IMR-90 (cell line): ENCODE results near the gene RAB38. TPM values are rescaled to one million over a fixed set of nuclear protein-coding genes. Genes with fewer than 3 reads are reported as not detected.

Experiments used
- ATAC-seq: fragments of 200-7000 bp; cut with Tn5 transposase; 2 replicates; pipeline ENCODE4 v1.9.1; 2020; ENCODE audit warnings: low read depth, mild to moderate bottlenecking, moderate library complexity
- BruUV-seq: library from RNA; stranded (reverse); fragments of 400-500 nt; replicated peaks from 2 replicates; lab custom pipeline; 2021; lab: Mats Ljungman, UMichigan
- CTCF ChIA-PET: fragments of 300-600 bp; formaldehyde crosslinking; extraction: SDS; loops from one replicate; lab custom pipeline; 2021; ENCODE audit warnings: antibody characterized with exemption; lab: Yijun Ruan, JAX
- POLR2A ChIA-PET: fragments of 300-600 bp; sonication (Branson Sonifier 250); formaldehyde crosslinking; loops from one replicate; lab custom pipeline; 2022; ENCODE audit warnings: antibody characterized with exemption; ENCODE audit not compliant: unreplicated experiment; lab: Charles Lee
- DNase-seq: peaks from one replicate; pipeline ENCODE4 v3.0.0; 2013
- H2AFZ ChIP-seq: replicated peaks from 2 replicates; pipeline ENCODE3; 2013; ENCODE audit warnings: low read length, mild to moderate bottlenecking; ENCODE audit not compliant: poor library complexity
- H2AK5ac ChIP-seq: 2 replicates; pipeline ENCODE4 v1.6.1; 2013; ENCODE audit warnings: low read depth, low read length, inconsistent platforms
- H2AK9ac ChIP-seq: replicated peaks from 2 replicates; pipeline ENCODE3; 2013; ENCODE audit warnings: mild to moderate bottlenecking, low read depth, low read length, moderate library complexity; ENCODE audit not compliant: poor library complexity
- H2BK120ac ChIP-seq: 2 replicates; pipeline ENCODE4 v1.6.1; 2013; ENCODE audit warnings: low read depth, low read length, inconsistent platforms
- H2BK15ac ChIP-seq: 3 replicates; pipeline ENCODE4 v1.6.1; 2013; ENCODE audit warnings: low read depth, low read length, inconsistent platforms
- H2BK20ac ChIP-seq: 2 replicates; pipeline ENCODE4 v1.6.1; 2013; ENCODE audit warnings: low read depth, mild to moderate bottlenecking, inconsistent platforms, low read length, moderate library complexity
- H2BK5ac ChIP-seq: 2 replicates; pipeline ENCODE4 v1.6.1; 2013; ENCODE audit warnings: mild to moderate bottlenecking, low read depth, low read length, inconsistent platforms; ENCODE audit not compliant: poor library complexity, severe bottlenecking
- H3K14ac ChIP-seq: replicated peaks from 2 replicates; pipeline ENCODE4 v1.6.1; 2013; ENCODE audit warnings: low read depth, low read length, inconsistent platforms
- H3K18ac ChIP-seq: 2 replicates; pipeline ENCODE4 v1.6.1; 2013; ENCODE audit warnings: low read depth, low read length, control low read depth
- H3K23ac ChIP-seq: 2 replicates; pipeline ENCODE4 v1.6.1; 2013; ENCODE audit warnings: low read depth, low read length, inconsistent platforms
- H3K27ac ChIP-seq: 2 replicates; pipeline ENCODE4 v1.5.1; 2013; ENCODE audit warnings: mild to moderate bottlenecking, control low read depth, low read length; ENCODE audit not compliant: insufficient read depth
- H3K27me3 ChIP-seq: 2 replicates; pipeline ENCODE4 v1.6.1; 2013; ENCODE audit warnings: low read length; ENCODE audit not compliant: control insufficient read depth, insufficient read depth
- H3K36me3 ChIP-seq: 2 replicates; pipeline ENCODE4 v1.6.1; 2013; ENCODE audit warnings: low read length, mixed read lengths; ENCODE audit not compliant: control insufficient read depth, insufficient read depth
- H3K4ac ChIP-seq: 2 replicates; pipeline ENCODE4 v1.6.1; 2013; ENCODE audit warnings: low read depth, low read length, inconsistent platforms
- H3K4me1 ChIP-seq: 2 replicates; pipeline ENCODE4 v1.6.1; 2013; ENCODE audit warnings: low read length, mixed read lengths; ENCODE audit not compliant: control insufficient read depth, insufficient read depth
- H3K4me2 ChIP-seq: 2 replicates; pipeline ENCODE4 v1.6.1; 2013; ENCODE audit warnings: low read depth, mild to moderate bottlenecking, control low read depth, low read length, moderate library complexity
- H3K4me3 ChIP-seq: 2 replicates; pipeline ENCODE4 v1.5.1; 2013; ENCODE audit warnings: low read depth, mild to moderate bottlenecking, control low read depth, low read length, moderate library complexity; ENCODE audit not compliant: insufficient read depth
- H3K56ac ChIP-seq: 2 replicates; pipeline ENCODE4 v1.6.1; 2013; ENCODE audit warnings: low read length, inconsistent platforms; ENCODE audit not compliant: insufficient read depth; ENCODE audit errors: extremely low read depth
- H3K79me1 ChIP-seq, 2 experiments: 2 replicates each; pipeline ENCODE4 v1.6.1; 2013; ENCODE audit warnings: low read length in 2 of 2, inconsistent platforms in 1 of 2, low read depth in 1 of 2
- H3K9ac ChIP-seq: 2 replicates; pipeline ENCODE4 v1.6.1; 2013; ENCODE audit warnings: low read depth, low read length, control low read depth
- H3K9me1 ChIP-seq: 2 replicates; pipeline ENCODE4 v1.6.1; 2013; ENCODE audit warnings: low read length, inconsistent platforms; ENCODE audit not compliant: insufficient read depth
- H3K9me3 ChIP-seq: 2 replicates; pipeline ENCODE4 v1.6.1; 2013; ENCODE audit warnings: low read length; ENCODE audit not compliant: control insufficient read depth, insufficient read depth
- H4K20me1 ChIP-seq: 2 replicates; pipeline ENCODE4 v1.6.1; 2013; ENCODE audit warnings: low read length, inconsistent platforms; ENCODE audit not compliant: insufficient read depth
- H4K5ac ChIP-seq: 2 replicates; pipeline ENCODE4 v1.6.1; 2013; ENCODE audit warnings: mild to moderate bottlenecking, low read depth, low read length, control low read depth
- H4K8ac ChIP-seq, 2 experiments: 2 replicates each; pipeline ENCODE4 v1.6.1; 2013; ENCODE audit warnings: low read depth in 2 of 2, low read length in 2 of 2, control low read depth in 1 of 2, inconsistent platforms in 1 of 2
- H4K91ac ChIP-seq: 2 replicates; pipeline ENCODE4 v1.6.1; 2013; ENCODE audit warnings: low read depth, low read length, inconsistent platforms; ENCODE audit not compliant: insufficient read depth
- BHLHE40 ChIP-seq: fragments of 150-350 bp; IDR thresholded peaks from 2 replicates; pipeline ENCODE4 v1.6.1; 2016; ENCODE audit warnings: mild to moderate bottlenecking, low read depth, low read length
- CEBPB ChIP-seq: IDR thresholded peaks from 2 replicates; pipeline ENCODE4 v1.6.1; 2012; ENCODE audit warnings: low read depth, low read length, improper control_type of control experiment
- CHD1 ChIP-seq: IDR thresholded peaks from 2 replicates; pipeline ENCODE4 v1.6.1; 2012; ENCODE audit warnings: low read depth, low read length, improper control_type of control experiment
- FOS ChIP-seq: fragments of 150-350 bp; IDR thresholded peaks from 2 replicates; pipeline ENCODE4 v1.6.1; 2016; ENCODE audit warnings: low read depth, low read length
- MAFK ChIP-seq: IDR thresholded peaks from 2 replicates; pipeline ENCODE4 v1.6.1; 2012; ENCODE audit warnings: low read depth, low read length, improper control_type of control experiment
- MAZ ChIP-seq: IDR thresholded peaks from 2 replicates; pipeline ENCODE4 v1.6.1; 2012; ENCODE audit warnings: low read depth, mild to moderate bottlenecking, low read length, improper control_type of control experiment, moderate library complexity, borderline replicate concordance
- MXI1 ChIP-seq: IDR thresholded peaks from 2 replicates; pipeline ENCODE4 v1.6.1; 2012; ENCODE audit warnings: low read depth, mild to moderate bottlenecking, low read length, moderate library complexity, borderline replicate concordance
- NFE2L2 ChIP-seq: fragments of 150-350 bp; IDR thresholded peaks from 2 replicates; pipeline ENCODE4 v1.6.1; 2016; ENCODE audit warnings: low read depth, mild to moderate bottlenecking, low read length
- POLR2A ChIP-seq: IDR thresholded peaks from 2 replicates; pipeline ENCODE4 v1.6.1; 2012; ENCODE audit warnings: mild to moderate bottlenecking, low read depth, low read length
- RAD21 ChIP-seq: IDR thresholded peaks from 2 replicates; pipeline ENCODE4 v1.6.1; 2012; ENCODE audit warnings: low read length, improper control_type of control experiment
- RCOR1 ChIP-seq: IDR thresholded peaks from 2 replicates; pipeline ENCODE4 v1.6.1; 2012; ENCODE audit warnings: mild to moderate bottlenecking, low read length, improper control_type of control experiment; ENCODE audit not compliant: insufficient replicate concordance
- RFX5 ChIP-seq: IDR thresholded peaks from 2 replicates; pipeline ENCODE4 v1.8.0; 2012; ENCODE audit warnings: low read depth, mild to moderate bottlenecking, low read length, moderate library complexity
- SMC3 ChIP-seq: fragments of 150-350 bp; IDR thresholded peaks from 2 replicates; pipeline ENCODE4 v1.6.1; 2016; ENCODE audit warnings: low read depth, mild to moderate bottlenecking, antibody characterized with exemption, low read length, moderate library complexity
- WGBS, 2 experiments: methylation state at CpG; one replicate each; pipeline versions ENCODE4 v1.1.5 to v1.1.7; 2013; ENCODE audit warnings: missing lambda C conversion rate in 2 of 2; ENCODE audit not compliant: insufficient read length in 1 of 2; ENCODE audit errors: extremely low coverage in 2 of 2; 5-methylcytosine and 5-hydroxymethylcytosine counted together
- dilution Hi-C: fragments of 300-500 bp; cut with HindIII; formaldehyde crosslinking; loops from one replicate; pipeline ENCODE4 v1.14.3; 2018; ENCODE audit warnings: low sequenced_read_pairs; ENCODE audit not compliant: unreplicated experiment
- in situ Hi-C: fragments of 300-500 bp; cut with MboI; formaldehyde crosslinking; loops from 3 replicates; pipeline ENCODE4 v1.14.3; 2019; ENCODE audit warnings: low sequenced_read_pairs, inconsistent platforms, mixed read lengths
- intact Hi-C: fragments of 100-400 bp; cut with micrococcal nuclease; formaldehyde crosslinking; loops from 2 replicates; pipeline ENCODE4 v1.10.0; 2022
- polyA plus RNA-seq, 3 experiments: library from polyadenylated mRNA; depleted of rRNA; stranded (reverse); fragments of >200 nt; gene quantifications; 2 replicates each; pipeline ENCODE4 v1.2.3, GENCODE V29; 2012; ENCODE audit warnings: low replicate concordance in 1 of 3
- total RNA-seq: library from RNA; depleted of rRNA; stranded (reverse); fragments of >200 nt; gene quantifications from 2 replicates; pipeline ENCODE4 v1.2.3, GENCODE V29; 2012
- TF ChIP-seq, protein P1 (sequence below): fragments of 150-350 bp; IDR thresholded peaks from 2 replicates; pipeline ENCODE4 v1.6.1; 2017; ENCODE audit warnings: mild to moderate bottlenecking, antibody characterized with exemption, low read length, low read depth
- TF ChIP-seq, protein P2 (sequence below): fragments of 150-350 bp; IDR thresholded peaks from 2 replicates; pipeline ENCODE4 v1.6.1; 2016; ENCODE audit warnings: low read depth, mild to moderate bottlenecking, low read length, moderate library complexity, borderline replicate concordance
- TF ChIP-seq, protein P3 (sequence below): conservative IDR thresholded peaks from 2 replicates; pipeline ENCODE4 v1.5.1; 2012; ENCODE audit warnings: mild to moderate bottlenecking, low read depth, low read length, improper control_type of control experiment

Gene RAB38
- total and polyA plus RNA-seq, 2 of the 4 experiments (the other 2 are of a cell fraction), result 5.0 to 6.5 TPM

GRCh38 chr11:88178191-88178590 is 2.9 kb upstream of the RAB38 start:
- intact Hi-C loops, result loop anchor here (5.0 kb wide), 1 partner anchor 364 kb away; no protein-coding TSS in a partner anchor
- ATAC-seq (no peak), DNase-seq (peak; percentile 32)
- Histone ChIP-seq H2BK5ac (no peak overlapping the region), H3K36me3 (no peaks in the 10 kb centered on the region), H3K79me1 (no peaks in the 10 kb centered on the region), H2AK5ac (no peak overlapping the region), H2BK120ac (no peak overlapping the region), H3K9me1 (0 out of 2 replicates have a peak, but pooled peaks cover 4% of the 10 kb centered on the region), H2BK15ac (no peak overlapping the region), H3K18ac (no peak overlapping the region), H3K56ac (no peak overlapping the region), H4K5ac (no peak overlapping the region), H3K23ac (no peak overlapping the region), H4K20me1 (no peaks in the 10 kb centered on the region), H3K9me3 (no peaks in the 10 kb centered on the region), H3K27me3 (no peaks in the 10 kb centered on the region; the same call in none of the 2 replicates), H3K14ac (no peak overlapping the region), H2BK20ac (no peak overlapping the region), H3K4me1 (peaks cover 2% of the 10 kb centered on the region; the same call in 1 of the 2 replicates), H2AFZ (no peak overlapping the region), H4K8ac (no peak overlapping the region), H3K27ac (no peak overlapping the region), H2AK9ac (no peak overlapping the region), H3K4ac (no peak overlapping the region), H3K4me2 (no peak overlapping the region), H4K91ac (no peak overlapping the region), H3K9ac (no peak overlapping the region), H3K4me3 (no peak overlapping the region)
- ChIA-PET CTCF (interaction anchor here (0.9 to 1.6 kb wide), 2 partner anchors 41 to 48 kb away, joined by 3 read pairs; no protein-coding TSS in a partner anchor), POLR2A (no interaction called here)
- in situ Hi-C loops, result no loop called here
- dilution Hi-C loops, result no loop called here
- WGBS, 2 experiments, result 100% methylated on average over 1 of the region's 4 CpGs; no CpG with 5 or more reads in 1 of the 2 experiments
- no TSS peak for BruUV-seq
- TF ChIP-seq RAD21 (no peak), CHD1 (no peak), POLR2A (no peak), RCOR1 (no peak), CEBPB (no peak), MAFK (no peak), FOS (no peak), BHLHE40 (no peak), NFE2L2 (no peak), MXI1 (no peak), SMC3 (no peak), MAZ (no peak), RFX5 (no peak)
- TF ChIP-seq, protein P1, sequence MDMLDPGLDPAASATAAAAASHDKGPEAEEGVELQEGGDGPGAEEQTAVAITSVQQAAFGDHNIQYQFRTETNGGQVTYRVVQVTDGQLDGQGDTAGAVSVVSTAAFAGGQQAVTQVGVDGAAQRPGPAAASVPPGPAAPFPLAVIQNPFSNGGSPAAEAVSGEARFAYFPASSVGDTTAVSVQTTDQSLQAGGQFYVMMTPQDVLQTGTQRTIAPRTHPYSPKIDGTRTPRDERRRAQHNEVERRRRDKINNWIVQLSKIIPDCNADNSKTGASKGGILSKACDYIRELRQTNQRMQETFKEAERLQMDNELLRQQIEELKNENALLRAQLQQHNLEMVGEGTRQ, result no peak
- TF ChIP-seq, protein P2, sequence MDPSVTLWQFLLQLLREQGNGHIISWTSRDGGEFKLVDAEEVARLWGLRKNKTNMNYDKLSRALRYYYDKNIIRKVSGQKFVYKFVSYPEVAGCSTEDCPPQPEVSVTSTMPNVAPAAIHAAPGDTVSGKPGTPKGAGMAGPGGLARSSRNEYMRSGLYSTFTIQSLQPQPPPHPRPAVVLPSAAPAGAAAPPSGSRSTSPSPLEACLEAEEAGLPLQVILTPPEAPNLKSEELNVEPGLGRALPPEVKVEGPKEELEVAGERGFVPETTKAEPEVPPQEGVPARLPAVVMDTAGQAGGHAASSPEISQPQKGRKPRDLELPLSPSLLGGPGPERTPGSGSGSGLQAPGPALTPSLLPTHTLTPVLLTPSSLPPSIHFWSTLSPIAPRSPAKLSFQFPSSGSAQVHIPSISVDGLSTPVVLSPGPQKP, result no peak
- TF ChIP-seq, protein P3, sequence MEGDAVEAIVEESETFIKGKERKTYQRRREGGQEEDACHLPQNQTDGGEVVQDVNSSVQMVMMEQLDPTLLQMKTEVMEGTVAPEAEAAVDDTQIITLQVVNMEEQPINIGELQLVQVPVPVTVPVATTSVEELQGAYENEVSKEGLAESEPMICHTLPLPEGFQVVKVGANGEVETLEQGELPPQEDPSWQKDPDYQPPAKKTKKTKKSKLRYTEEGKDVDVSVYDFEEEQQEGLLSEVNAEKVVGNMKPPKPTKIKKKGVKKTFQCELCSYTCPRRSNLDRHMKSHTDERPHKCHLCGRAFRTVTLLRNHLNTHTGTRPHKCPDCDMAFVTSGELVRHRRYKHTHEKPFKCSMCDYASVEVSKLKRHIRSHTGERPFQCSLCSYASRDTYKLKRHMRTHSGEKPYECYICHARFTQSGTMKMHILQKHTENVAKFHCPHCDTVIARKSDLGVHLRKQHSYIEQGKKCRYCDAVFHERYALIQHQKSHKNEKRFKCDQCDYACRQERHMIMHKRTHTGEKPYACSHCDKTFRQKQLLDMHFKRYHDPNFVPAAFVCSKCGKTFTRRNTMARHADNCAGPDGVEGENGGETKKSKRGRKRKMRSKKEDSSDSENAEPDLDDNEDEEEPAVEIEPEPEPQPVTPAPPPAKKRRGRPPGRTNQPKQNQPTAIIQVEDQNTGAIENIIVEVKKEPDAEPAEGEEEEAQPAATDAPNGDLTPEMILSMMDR, result no peak
